Transverse colon (tissue), 4 donors: ENCODE measurements around the gene EMILIN2. TPM values are rescaled to one million over a fixed set of nuclear protein-coding genes. Genes with fewer than 3 reads are reported as not detected.

Source experiments
- DNase-seq: peaks from one replicate; pipeline ENCODE4 v3.0.0-alpha.2; 2019
- H3K27ac ChIP-seq, 4 donors: fragments of 200-600 bp; sonication (generic); 2 replicates each; pipeline ENCODE4 v1.5.1; 2016 to 2018; ENCODE audit warnings: inconsistent platforms in 4 of 4
- H3K27me3 ChIP-seq: fragments of 200-600 bp; sonication (generic); 2 replicates; pipeline ENCODE4 v1.5.1; 2017; ENCODE audit warnings: inconsistent platforms
- H3K36me3 ChIP-seq, 4 donors: fragments of 200-600 bp; sonication (generic); 2 replicates each; pipeline ENCODE4 v1.5.1; 2017 to 2019; ENCODE audit warnings: inconsistent platforms in 4 of 4
- H3K4me1 ChIP-seq, 4 donors: fragments of 200-600 bp; sonication (generic); 2 replicates each; pipeline ENCODE4 v1.5.1; 2017 to 2020; ENCODE audit warnings: inconsistent platforms in 4 of 4
- H3K4me3 ChIP-seq, 4 donors: fragments of 200-600 bp; sonication (generic); 1 replicate in 1 of 4; 2 replicates in 3 of 4; pipeline versions ENCODE4 v1.5.1 to v1.6.1; 2017 to 2019; ENCODE audit warnings: inconsistent platforms in 4 of 4
- H3K9me3 ChIP-seq, 2 donors: fragments of 200-600 bp; sonication (generic); 2 replicates each; pipeline ENCODE4 v1.5.1; 2017 to 2019; ENCODE audit warnings: inconsistent platforms in 2 of 2
- EP300 ChIP-seq: sonication (generic); formaldehyde crosslinking; IDR thresholded peaks from one replicate; pipeline ENCODE4 v1.6.1; 2017; ENCODE audit warnings: antibody characterized with exemption, low read depth
- POLR2A ChIP-seq: fragments of 450-650 bp; IDR thresholded peaks from one replicate; pipeline ENCODE4 v1.6.1; 2016; ENCODE audit warnings: antibody characterized with exemption, mild to moderate bottlenecking, moderate library complexity
- POLR2AphosphoS5 ChIP-seq, 3 donors: sonication (generic); formaldehyde crosslinking; IDR thresholded peaks; one replicate each; pipeline ENCODE4 v1.6.1; 2016; ENCODE audit warnings: antibody characterized with exemption in 3 of 3
- WGBS, 2 donors: methylation state at CpG; one replicate each; pipeline ENCODE4 v1.1.5; 2018; ENCODE audit warnings: low coverage in 1 of 2; 5-methylcytosine and 5-hydroxymethylcytosine counted together
- in situ Hi-C, 4 donors: fragments of 200-750 bp; cut with MboI; loops; one replicate each; pipeline versions ENCODE4 v1.15.0 to v1.15.1; 2017; ENCODE audit warnings: low sequenced_read_pairs in 3 of 4, low pct_ligation_motif_present in 1 of 4, low pct_unique_long_range_greater_than_20kb in 1 of 4
- intact Hi-C: fragments of 100-400 bp; cut with DNase I; formaldehyde crosslinking; loops from one replicate; pipeline ENCODE4 v1.15.1; 2023; ENCODE audit warnings: low total_unique reads
- total RNA-seq, 4 donors: library from RNA; depleted of rRNA; stranded (reverse); fragments of >200 nt; gene quantifications; one replicate each; pipeline ENCODE4 v1.1.0, GENCODE V29; 2016
- TF ChIP-seq, protein P1 (sequence below), 5 experiments: fragments of 200-600 bp in 3 of 5; fragments of 450-650 bp in 2 of 5; sonication (generic) in 3 of 5; IDR thresholded peaks; 1 replicate in 2 of 5; 2 replicates in 3 of 5; pipeline ENCODE4 v1.5.1; 2016 to 2017; ENCODE audit warnings: antibody characterized with exemption in 5 of 5, inconsistent platforms in 3 of 5, mild to moderate bottlenecking in 2 of 5, moderate library complexity in 1 of 5

The EMILIN2 gene
- total RNA-seq, 4 donors from 2014 or later = 12.0 to 145 (median 56.5) TPM

- intact Hi-C loops (no loop called here), in situ Hi-C loops (no loop called here)
- H3K27ac ChIP-seq = no peak overlapping the region
- H3K27me3 ChIP-seq = peaks cover 16% of the 10 kb centered on the region
- no peaks in the 10 kb centered on the region for H3K9me3 ChIP-seq
- H3K36me3 ChIP-seq = no peaks in the 10 kb centered on the region
- H3K4me3 ChIP-seq = no peak overlapping the region
- TF ChIP-seq, protein P1, sequence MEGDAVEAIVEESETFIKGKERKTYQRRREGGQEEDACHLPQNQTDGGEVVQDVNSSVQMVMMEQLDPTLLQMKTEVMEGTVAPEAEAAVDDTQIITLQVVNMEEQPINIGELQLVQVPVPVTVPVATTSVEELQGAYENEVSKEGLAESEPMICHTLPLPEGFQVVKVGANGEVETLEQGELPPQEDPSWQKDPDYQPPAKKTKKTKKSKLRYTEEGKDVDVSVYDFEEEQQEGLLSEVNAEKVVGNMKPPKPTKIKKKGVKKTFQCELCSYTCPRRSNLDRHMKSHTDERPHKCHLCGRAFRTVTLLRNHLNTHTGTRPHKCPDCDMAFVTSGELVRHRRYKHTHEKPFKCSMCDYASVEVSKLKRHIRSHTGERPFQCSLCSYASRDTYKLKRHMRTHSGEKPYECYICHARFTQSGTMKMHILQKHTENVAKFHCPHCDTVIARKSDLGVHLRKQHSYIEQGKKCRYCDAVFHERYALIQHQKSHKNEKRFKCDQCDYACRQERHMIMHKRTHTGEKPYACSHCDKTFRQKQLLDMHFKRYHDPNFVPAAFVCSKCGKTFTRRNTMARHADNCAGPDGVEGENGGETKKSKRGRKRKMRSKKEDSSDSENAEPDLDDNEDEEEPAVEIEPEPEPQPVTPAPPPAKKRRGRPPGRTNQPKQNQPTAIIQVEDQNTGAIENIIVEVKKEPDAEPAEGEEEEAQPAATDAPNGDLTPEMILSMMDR (IDR thresholded peaks at IDR 0.05) = no peak
- TF ChIP-seq EP300 (no peak), POLR2A (no peak), POLR2AphosphoS5 (IDR thresholded peaks at IDR 0.05) (no peak)
- peaks cover 0 to 4% (median 0%) of the 10 kb centered on the region in 4 donors for H3K4me1 ChIP-seq
- 59 to 80% methylated on average over 2 to 7 of the region's 7 CpGs for WGBS, 2 donors
- no peak for DNase-seq
These were observed 7.3 kb downstream of the EMILIN2 start for GRCh38 chr18:2853926-2854664.

DNA sequence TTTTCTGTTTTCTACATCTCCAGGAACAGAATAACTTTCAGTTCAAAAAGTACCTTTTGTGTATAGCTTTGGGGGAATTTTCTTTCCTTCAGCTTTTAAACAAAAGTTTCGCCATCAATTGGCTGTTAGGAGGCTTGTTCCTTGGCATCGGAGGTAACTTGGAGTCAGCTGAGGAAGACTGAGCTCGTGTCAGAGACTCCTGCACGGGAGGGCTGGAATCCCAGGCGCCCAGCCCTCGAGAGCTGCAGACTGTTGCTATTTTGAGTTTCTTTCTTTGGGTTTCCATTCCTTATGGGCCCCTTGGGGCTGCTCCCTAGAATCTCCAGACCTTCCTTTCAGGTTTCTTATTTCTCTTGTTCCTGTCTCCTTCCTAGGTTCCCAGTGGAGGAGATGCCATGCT, 8.1 kb downstream of the EMILIN2 start:
- Histone ChIP-seq H3K9me3 (peaks cover 4 to 7% of the 10 kb centered on the region in 2 donors), H3K4me1 (peaks cover 0 to 4% (median 0%) of the 10 kb centered on the region in 4 donors), H3K36me3 (no peaks in the 10 kb centered on the region), H3K27ac (no peak overlapping the region), H3K4me3 (no peak overlapping the region), H3K27me3 (peaks cover 8% of the 10 kb centered on the region)
- DNase-seq = no peak
- WGBS, 2 donors = 76 to 95% methylated on average over 5 to 6 of the region's 6 CpGs
- in situ Hi-C loops (no loop called here), intact Hi-C loops (loop anchor here (5.0 kb wide), 1 partner anchor 747 kb away; no protein-coding TSS in a partner anchor)
- TF ChIP-seq, protein P1 (IDR thresholded peaks at IDR 0.05) = no peak
- TF ChIP-seq POLR2AphosphoS5 (IDR thresholded peaks at IDR 0.05) (no peak), EP300 (no peak), POLR2A (no peak)

- Histone ChIP-seq H3K9me3 (peaks cover 7 to 11% of the 10 kb centered on the region in 2 donors), H3K4me1 (peaks cover 0 to 4% (median 0%) of the 10 kb centered on the region in 4 donors), H3K4me3 (no peak overlapping the region), H3K27me3 (no peaks in the 10 kb centered on the region), H3K36me3 (no peaks in the 10 kb centered on the region), H3K27ac (peak overlapping the region in 2 of 4 donors; percentile 22 to 42)
- DNase-seq = no peak
- in situ Hi-C loops = no loop called here
- TF ChIP-seq EP300 (no peak), POLR2AphosphoS5 (IDR thresholded peaks at IDR 0.05) (no peak)
- TF ChIP-seq, protein P1 (IDR thresholded peaks at IDR 0.05) = no peak
- intact Hi-C loops = loop anchor here (5.0 kb wide), 1 partner anchor 747 kb away; no protein-coding TSS in a partner anchor
- 93% methylated on average over 14 to 22 of the region's 22 CpGs for WGBS, 2 donors
These were observed 8.9 kb downstream of the EMILIN2 start for GRCh38 chr18:2855560-2856350.

DNA sequence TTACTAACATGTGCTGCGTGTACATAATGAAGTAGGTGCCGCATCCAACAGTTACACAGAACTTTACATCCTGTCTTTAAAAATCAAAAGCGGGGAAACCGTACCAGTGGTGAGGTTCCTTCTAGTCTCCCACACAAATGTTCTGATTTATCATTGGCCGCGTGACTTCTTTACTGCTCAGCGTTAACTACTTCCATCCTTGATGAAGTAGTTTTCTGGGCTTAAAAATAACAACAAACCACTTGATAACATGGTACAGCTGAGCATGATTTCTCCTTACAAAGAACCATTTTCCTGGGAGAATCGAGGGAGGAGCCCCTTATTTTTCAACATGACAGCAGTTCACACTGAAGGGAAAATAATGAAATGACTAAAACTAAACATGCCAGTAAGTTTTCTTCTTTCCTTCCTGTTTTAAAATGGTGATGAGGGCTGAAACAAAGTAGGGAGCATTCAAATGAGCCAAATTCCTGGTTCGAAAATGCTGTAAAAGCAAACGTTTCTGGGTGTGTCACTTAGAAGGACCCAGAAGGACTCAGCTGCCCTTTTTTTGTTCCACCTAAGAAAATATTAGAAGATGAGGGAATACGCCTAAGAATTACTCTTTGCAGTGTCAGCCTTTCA, 9.9 kb downstream of the EMILIN2 start:
- Histone ChIP-seq H3K27ac (peak overlapping the region; percentile 28 to 66 (median 36)), H3K4me3 (no peak overlapping the region), H3K27me3 (no peaks in the 10 kb centered on the region), H3K36me3 (no peaks in the 10 kb centered on the region), H3K9me3 (peaks cover 7 to 11% of the 10 kb centered on the region in 2 donors), H3K4me1 (peaks cover 0 to 4% (median 0%) of the 10 kb centered on the region in 4 donors)
- 58 to 65% methylated on average over 10 to 11 of the region's 11 CpGs for WGBS, 2 donors
- DNase-seq = no peak
- intact Hi-C loops = loop anchor here (5.0 kb wide), 1 partner anchor 746 kb away; no protein-coding TSS in a partner anchor
- in situ Hi-C loops = no loop called here
- TF ChIP-seq, protein P1 (IDR thresholded peaks at IDR 0.05) = no peak
- no peak for TF ChIP-seq POLR2A
- TF ChIP-seq POLR2AphosphoS5 (IDR thresholded peaks at IDR 0.05) = no peak
- TF ChIP-seq EP300 = no peak
